ENCODE results near the gene C16orf96.

The C16orf96 gene

GRCh38 chr16:4525634-4526277 lies 30.4 kb upstream of the C16orf96 start:
- DNase-seq, result no peak

DNA sequence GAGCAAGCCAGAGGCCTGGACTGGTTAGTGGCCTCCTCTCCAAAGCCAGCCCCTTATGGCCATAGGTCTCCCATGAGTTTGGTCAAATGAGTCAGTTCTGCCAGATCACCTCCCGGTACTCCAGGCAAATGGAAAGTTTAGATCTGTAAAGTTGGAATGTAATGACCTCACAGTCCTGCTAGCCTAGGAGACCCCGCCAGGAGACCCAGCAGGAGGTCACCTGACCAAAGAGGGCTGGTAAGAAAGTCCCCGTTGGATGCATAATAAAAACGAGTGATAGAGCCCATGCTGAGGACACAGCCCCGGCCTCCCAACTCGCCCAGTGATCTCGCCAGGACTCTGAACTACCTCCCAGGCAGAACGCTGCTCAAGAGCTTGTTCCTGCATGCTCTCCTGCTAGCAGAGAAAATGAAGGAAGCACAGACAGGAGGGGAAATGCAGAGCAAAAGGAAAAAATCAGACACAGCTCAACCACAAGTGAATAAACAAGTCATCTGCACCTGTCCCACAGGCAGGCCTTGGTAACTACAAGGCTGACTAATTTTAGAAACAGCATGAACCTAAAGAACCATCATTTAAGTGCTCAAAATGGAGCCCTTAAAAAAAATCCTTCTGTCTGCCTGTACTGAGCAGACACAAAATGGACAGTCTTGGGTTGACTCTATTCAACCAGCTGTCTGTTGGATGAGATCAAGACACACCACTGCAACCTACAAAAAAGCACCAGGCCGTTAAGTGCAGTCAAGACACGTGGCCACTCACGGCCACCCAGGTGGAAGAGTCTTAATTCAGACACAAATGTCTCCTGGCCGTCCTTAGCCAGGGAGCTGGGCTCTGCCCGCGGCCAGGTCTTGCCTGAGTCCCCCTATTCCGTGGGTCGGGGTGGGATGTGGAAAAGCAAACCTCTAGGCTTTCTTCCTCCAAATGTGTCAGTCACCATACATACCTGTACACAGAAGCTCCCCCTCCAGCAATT lies 26.8 kb upstream of the C16orf96 start:
- DNase-seq, result peak; percentile 16

DNA sequence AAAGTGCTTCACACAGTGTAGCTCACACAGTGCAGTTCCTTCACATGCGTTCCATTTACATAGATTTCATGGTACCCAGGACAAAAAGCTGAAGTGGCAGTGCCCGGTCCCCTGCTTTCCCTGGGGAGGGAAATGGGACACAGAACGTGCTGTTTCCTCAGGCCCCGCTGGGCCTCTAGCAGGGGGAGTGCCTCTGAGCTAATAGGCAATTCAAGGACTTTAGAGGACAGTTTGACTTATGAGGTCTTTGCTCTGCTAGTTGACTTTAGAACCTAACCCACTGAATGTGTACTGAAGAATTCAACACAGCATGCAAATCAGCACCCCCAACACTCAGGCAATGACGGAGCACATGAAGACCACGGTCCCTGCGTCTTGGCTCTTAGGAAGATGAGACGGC lies 24.3 kb upstream of the C16orf96 start:
- DNase-seq, result no peak

DNA sequence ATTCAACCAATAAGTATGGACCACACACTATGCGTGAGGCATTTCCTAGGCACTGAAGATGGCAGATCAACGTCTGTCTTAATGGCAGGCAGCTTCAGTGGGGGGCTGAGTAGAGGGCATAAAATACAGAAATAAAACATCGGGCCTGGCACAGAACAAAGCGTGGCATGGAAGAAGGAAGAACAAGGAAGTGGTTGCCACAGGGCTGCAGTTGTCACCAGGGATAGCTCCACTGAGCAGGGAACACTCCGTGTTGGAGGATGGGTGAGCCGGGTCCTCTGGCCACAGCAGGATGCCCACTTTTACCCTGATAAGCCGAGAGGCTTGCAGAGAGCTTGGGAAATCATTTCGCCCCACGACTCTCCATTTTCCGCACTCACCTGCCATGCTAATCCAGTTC lies 23.9 kb upstream of the C16orf96 start:
- no peak for DNase-seq

DNA sequence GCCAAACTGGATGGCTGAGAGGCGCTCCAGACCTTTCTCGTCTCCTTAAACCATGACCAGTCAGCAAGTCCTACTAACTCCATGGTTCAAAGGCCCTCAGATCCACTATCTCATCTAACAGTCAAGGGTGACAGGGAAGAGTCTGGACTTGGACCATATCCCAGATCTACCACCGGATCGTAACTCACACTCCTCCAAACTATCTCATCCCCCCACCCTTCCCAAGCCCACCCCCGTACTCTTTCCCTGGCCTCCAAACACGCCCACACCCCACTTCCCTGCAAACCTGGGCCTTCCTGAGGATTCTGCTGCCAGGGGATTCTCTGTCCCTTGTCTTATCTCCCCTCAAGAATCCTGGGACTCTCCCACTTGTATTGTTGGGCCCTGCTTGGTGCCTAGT lies 22.6 kb upstream of the C16orf96 start:
- no peak for DNase-seq

- no peak for DNase-seq
Measured at GRCh38 chr16:4534151-4534790, 21.9 kb upstream of the C16orf96 start.

GRCh38 chr16:4535627-4536108 lies 20.5 kb upstream of the C16orf96 start:
- DNase-seq, result no peak

GRCh38 chr16:4536391-4537106 lies 19.6 kb upstream of the C16orf96 start:
- DNase-seq, result no peak

DNA sequence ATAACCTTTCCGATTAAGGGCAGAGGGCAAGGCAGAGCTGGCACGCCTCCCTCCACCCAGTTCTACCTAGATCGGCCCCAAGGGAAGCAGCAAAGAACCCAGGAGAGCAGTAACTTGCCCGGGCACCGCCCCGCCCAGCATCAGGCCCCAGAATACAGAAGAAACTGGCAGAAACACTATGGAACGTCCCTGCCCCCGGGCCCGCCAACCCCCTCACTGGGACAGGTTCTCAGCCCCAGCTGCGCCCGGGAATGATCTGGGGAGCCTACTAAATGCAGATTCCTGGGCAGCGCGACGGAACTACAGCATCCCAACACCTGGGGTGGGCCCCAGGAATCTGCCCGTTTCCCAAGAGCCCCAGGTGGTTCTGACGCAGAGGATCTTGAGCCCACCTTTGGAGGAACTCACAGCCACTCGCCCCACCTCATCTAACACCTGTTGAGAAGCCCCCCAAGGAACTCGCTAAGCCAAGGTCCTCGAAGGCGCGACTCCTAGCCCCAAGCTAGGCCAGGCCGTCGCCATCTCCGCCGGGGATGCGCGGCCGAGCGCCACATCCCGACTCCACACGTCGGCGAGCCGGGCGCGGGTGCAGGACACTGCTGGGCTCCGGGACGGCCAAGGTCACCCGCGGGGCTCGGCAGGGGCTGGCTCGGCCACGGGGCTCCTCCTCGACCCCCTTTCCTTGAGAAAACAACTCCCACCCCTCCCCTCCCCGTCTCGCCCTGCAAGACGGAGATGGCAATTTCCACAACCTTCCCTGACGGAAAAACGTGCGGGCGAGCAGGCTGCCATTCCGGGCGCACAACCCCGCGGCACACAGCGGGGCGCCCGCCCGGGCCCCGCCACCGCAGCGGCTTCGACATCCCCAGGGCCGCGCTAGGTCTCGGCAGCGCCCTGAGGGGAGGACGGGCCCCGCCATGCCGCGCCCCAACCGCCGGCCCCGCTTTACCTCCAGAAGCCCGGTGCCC lies 18.5 kb upstream of the C16orf96 start:
- no peak for DNase-seq

GRCh38 chr16:4538350-4539235 lies 17.5 kb upstream of the C16orf96 start, which contains the start of gene CDIP1:
Gene CDIP1, minus strand, starts transcription at chr16:4538773. Its CDS starts 24,643 bp downstream, at chr16:4514130.
- DNase-seq, result peak; percentile 88

DNA sequence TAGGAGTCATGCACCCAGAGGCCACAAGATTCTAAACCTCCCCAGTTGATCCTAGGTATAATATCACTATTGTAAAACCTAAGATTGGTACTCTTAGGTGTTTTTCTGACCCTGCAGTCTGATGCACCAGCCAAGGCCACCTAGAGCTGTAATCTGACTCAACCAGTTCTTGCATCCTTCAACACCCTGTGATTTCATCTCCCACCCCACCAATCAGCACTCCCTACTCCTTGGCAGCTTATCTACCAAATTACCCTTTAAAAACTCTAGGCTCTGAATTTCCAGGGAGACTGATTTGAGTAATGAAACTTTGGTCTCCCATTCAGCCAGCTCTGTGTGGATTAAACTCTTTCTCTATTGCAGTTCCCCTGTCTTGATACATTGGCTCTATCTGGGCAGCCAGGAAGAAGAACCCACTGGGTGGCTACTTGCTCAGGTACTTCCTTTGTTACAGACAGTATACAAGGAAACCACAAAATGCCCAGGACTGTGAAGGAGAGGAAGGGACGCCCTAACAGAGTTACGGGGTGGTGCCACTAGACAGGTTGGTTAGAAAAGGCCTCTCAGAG lies 16.3 kb upstream of the C16orf96 start:
- no peak for DNase-seq

DNA sequence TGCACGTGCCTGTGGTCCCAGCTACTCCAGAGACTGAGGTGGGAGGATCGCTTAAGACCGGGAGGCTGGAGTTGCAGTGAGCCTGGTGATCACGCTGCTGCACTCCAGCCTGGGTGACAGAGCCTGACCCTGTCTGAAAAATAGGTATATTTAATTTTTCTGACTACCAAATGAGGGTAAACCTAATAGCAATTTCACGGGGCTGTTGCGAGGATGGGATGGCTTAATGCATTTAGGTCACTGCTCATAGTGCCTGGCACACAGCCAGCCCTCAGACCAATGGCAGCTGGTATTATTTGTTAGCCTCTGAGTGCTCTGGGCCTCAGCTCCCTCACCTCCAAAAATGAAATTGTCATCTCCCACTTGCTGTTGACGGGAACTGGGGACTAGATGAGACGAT lies 11.7 kb upstream of the C16orf96 start:
- DNase-seq, result no peak

DNA sequence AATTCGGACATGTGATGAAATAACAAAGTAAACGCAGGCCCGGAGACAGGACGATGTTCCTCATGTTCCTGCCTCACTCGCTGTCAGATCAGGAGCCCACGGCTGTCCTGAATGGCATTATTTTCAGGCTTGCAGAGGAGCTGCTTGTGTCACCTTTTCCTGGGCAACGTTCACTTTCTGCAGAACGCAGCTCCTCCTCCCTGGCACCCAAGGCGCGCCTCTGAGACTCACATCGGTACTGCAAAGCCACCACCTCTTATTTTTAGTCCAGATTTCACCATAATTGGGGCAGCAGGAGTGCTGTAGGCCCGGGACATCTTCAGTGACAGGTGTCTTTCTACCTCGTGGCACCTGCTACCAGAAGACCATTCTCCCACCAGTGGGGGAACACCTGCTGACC lies 8.0 kb upstream of the C16orf96 start:
- no peak for DNase-seq

GRCh38 chr16:4550591-4550990 lies 5.5 kb upstream of the C16orf96 start:
- no peak for DNase-seq

- DNase-seq, result no peak
Measured at GRCh38 chr16:4552541-4552940, 3.6 kb upstream of the C16orf96 start.

- DNase-seq, result no peak
Measured at GRCh38 chr16:4556580-4556979, 440 bp downstream of the C16orf96 start.

DNA sequence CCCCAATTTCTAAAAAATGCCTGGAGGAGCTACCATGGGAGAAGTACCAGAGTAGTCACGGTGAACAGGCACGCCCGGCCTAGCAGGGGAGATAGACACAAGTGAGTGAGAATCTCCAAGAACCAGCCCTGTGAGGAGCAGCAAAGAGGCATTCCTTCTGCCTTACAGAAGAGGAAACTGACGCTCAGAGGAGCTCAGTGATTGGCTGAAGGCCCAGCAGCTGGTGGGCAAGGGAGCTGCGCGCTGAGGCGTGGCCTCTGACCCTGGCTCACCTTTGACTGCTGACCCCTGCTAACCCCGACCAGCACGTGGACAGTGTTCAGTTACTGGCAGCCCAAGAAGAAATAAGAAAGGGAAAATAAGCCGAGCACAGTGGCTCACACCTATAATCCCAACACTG lies 1.8 kb downstream of the C16orf96 start:
- DNase-seq, result no peak

DNA sequence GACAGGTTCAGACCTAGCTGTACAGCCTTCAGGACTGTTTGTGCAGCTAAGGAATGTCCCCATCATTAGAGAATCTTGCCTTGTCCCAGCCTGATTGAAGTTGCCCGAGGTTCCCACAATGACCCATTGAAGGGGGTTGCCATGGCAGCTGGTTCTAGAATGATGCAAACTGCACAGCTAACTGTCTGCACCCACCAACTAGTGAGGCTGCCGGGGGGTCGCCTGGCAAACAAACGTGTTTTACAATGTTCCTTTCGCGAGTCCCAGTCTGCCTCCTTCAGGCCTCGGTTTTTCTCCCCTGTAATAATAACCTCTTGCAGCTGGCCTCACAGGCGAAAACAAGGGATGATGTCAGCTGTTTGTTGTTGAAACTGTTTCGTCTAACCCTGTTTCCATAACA lies 5.5 kb downstream of the C16orf96 start:
- DNase-seq, result no peak

- no peak for DNase-seq
Measured at GRCh38 chr16:4564661-4565267, 8.6 kb downstream of the C16orf96 start.

DNA sequence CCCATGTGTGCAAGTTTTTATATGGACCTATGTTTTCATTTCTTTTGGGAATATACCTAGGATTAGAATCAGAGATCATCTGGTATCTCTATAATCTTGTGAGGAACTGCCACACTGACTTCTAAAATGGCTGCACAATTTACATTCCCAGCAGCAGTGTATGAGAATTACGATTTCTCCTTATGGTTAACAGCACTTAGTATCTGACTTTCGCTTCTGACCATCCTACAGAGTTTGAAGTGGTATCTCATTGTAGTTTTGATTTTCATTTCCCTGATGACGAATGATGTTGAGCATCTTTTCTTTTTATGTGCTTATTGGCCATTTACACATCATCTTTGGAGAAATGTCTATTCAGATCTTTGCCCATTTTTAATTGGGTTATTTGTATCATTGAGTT lies 10.0 kb downstream of the C16orf96 start:
- no peak for DNase-seq
